ENCODE measurements around the gene MFSD12.

MFSD12 gene

GRCh38 chr19:3512562-3513228 lies 44.7 kb downstream of the MFSD12 start:
- Histone ChIP-seq H3K36me3 (ENCODE audit: insufficient read depth, low read length) (peaks cover 5% of the 10 kb centered on the region; the same call in 1 of the 2 replicates), H3K4me1 (ENCODE audit: insufficient read depth, low read length, poor library complexity, severe bottlenecking) (peaks cover 27% of the 10 kb centered on the region), H3K4me2 (ENCODE audit: low read depth, low read length, poor library complexity, severe bottlenecking) (no peak overlapping the region), H3K9ac (ENCODE audit: low read depth, low read length, poor library complexity, severe bottlenecking) (no peak overlapping the region), H3K4me3 (ENCODE audit: low read length, poor library complexity, severe bottlenecking) (no peak overlapping the region), H3K9me2 (replicated peaks; ENCODE audit: low read depth, low read length) (no peaks in the 10 kb centered on the region), H3K9me3 (ENCODE audit: insufficient read depth, low read depth, low read length) (no peaks in the 10 kb centered on the region), H2AFZ (ENCODE audit: low read length) (no peak overlapping the region), H3K79me2 (ENCODE audit: insufficient read depth, low read length) (peaks cover 100% of the 10 kb centered on the region), H3F3A (ENCODE audit: low read depth) (no peaks in the 10 kb centered on the region), H4K20me1 (ENCODE audit: insufficient read depth, low read length, poor library complexity, severe bottlenecking) (peaks cover 83% of the 10 kb centered on the region), H3K27me3 (ENCODE audit: insufficient read depth, low read length, poor library complexity, severe bottlenecking) (no peaks in the 10 kb centered on the region)
- TF ChIP-seq EZH2phosphoT487 (IDR thresholded peaks at IDR 0.05; ENCODE audit: borderline replicate concordance) (no peak), CTCF (conservative IDR thresholded peaks at IDR 0.05; ENCODE audit: low read length) (no peak)

- Histone ChIP-seq H3K79me2 (ENCODE audit: insufficient read depth, low read length) (peaks cover 100% of the 10 kb centered on the region), H3K9me2 (replicated peaks; ENCODE audit: low read depth, low read length) (no peaks in the 10 kb centered on the region), H3K9ac (ENCODE audit: low read depth, low read length, poor library complexity, severe bottlenecking) (no peak overlapping the region), H4K20me1 (ENCODE audit: insufficient read depth, low read length, poor library complexity, severe bottlenecking) (peaks cover 88% of the 10 kb centered on the region), H3K36me3 (ENCODE audit: insufficient read depth, low read length) (peaks cover 5% of the 10 kb centered on the region; the same call in 1 of the 2 replicates), H3K4me3 (ENCODE audit: low read length, poor library complexity, severe bottlenecking) (no peak overlapping the region), H3K27me3 (ENCODE audit: insufficient read depth, low read length, poor library complexity, severe bottlenecking) (no peaks in the 10 kb centered on the region), H2AFZ (ENCODE audit: low read length) (no peak overlapping the region), H3K9me3 (ENCODE audit: insufficient read depth, low read depth, low read length) (no peaks in the 10 kb centered on the region), H3F3A (ENCODE audit: low read depth) (no peaks in the 10 kb centered on the region), H3K4me1 (ENCODE audit: insufficient read depth, low read length, poor library complexity, severe bottlenecking) (peaks cover 33% of the 10 kb centered on the region), H3K4me2 (ENCODE audit: low read depth, low read length, poor library complexity, severe bottlenecking) (no peak overlapping the region)
- TF ChIP-seq EZH2phosphoT487 (IDR thresholded peaks at IDR 0.05; ENCODE audit: borderline replicate concordance) = no peak
- no peak for TF ChIP-seq CTCF (conservative IDR thresholded peaks at IDR 0.05; ENCODE audit: low read length)
Measured at GRCh38 chr19:3511506-3512251, 45.7 kb downstream of the MFSD12 start.

- no peak overlapping the region for H3K4me3 ChIP-seq (ENCODE audit: low read length, poor library complexity, severe bottlenecking)
- no peaks in the 10 kb centered on the region for H3K27me3 ChIP-seq (ENCODE audit: insufficient read depth, low read length, poor library complexity, severe bottlenecking)
- peak overlapping the region; percentile 100 for H3K4me2 ChIP-seq (ENCODE audit: low read depth, low read length, poor library complexity, severe bottlenecking)
- no peaks in the 10 kb centered on the region for H3K9me3 ChIP-seq (ENCODE audit: insufficient read depth, low read depth, low read length)
- peaks cover 96% of the 10 kb centered on the region for H3K79me2 ChIP-seq (ENCODE audit: insufficient read depth, low read length)
- peaks cover 5% of the 10 kb centered on the region; the same call in 1 of the 2 replicates for H3K36me3 ChIP-seq (ENCODE audit: insufficient read depth, low read length)
- H3K4me1 ChIP-seq (ENCODE audit: insufficient read depth, low read length, poor library complexity, severe bottlenecking) = peaks cover 33% of the 10 kb centered on the region
- no peaks in the 10 kb centered on the region for H3F3A ChIP-seq (ENCODE audit: low read depth)
- no peak for TF ChIP-seq CTCF (conservative IDR thresholded peaks at IDR 0.05; ENCODE audit: low read length)
- TF ChIP-seq EZH2phosphoT487 (IDR thresholded peaks at IDR 0.05; ENCODE audit: borderline replicate concordance) = no peak
- no peak overlapping the region for H3K9ac ChIP-seq (ENCODE audit: low read depth, low read length, poor library complexity, severe bottlenecking)
- no peak overlapping the region for H2AFZ ChIP-seq (ENCODE audit: low read length)
- H3K9me2 ChIP-seq (replicated peaks; ENCODE audit: low read depth, low read length) = no peaks in the 10 kb centered on the region
- H4K20me1 ChIP-seq (ENCODE audit: insufficient read depth, low read length, poor library complexity, severe bottlenecking) = peaks cover 83% of the 10 kb centered on the region
Measured at GRCh38 chr19:3510727-3511126, 46.7 kb downstream of the MFSD12 start.

Measured in Loucy (cell line).